ENCODE data around the gene SCG5. TPM values are rescaled to one million over a fixed set of nuclear protein-coding genes. Genes with fewer than 3 reads are reported as not detected.

Gene SCG5
- total and polyA plus RNA-seq, 10 of the 15 experiments (the other 5 are each of a cell fraction or from before 2014, with no cell fraction given), result 0.13 to 0.62 (median 0.48) TPM

DNA sequence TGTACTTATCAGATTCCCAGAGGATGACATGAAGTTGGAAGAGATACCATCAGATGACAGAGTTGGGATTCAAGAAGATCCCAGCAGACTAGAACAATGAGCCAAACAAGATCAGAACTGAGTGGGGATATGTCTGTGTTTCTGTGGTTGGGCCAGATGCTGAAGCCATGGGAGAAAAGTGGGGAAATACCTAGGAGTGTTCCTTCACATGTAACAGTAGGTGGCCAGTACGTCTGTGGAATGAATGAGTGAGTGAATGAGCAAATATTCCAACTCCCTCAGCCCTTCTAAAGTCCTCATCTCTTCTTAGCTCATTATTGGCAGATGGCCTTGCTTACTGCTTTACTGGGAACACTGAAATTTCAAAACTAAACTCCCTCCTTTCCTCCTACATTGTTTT, 44.1 kb downstream of the SCG5 start (continued):
- TF ChIP-seq TCF12 (IDR thresholded peaks at IDR 0.05; ENCODE audit: low read depth, low read length), result no peak
- no peak for TF ChIP-seq NR2C1 (IDR thresholded peaks at IDR 0.05)
- no peak for TF ChIP-seq HDAC6 (IDR thresholded peaks at IDR 0.05; ENCODE audit: unreplicated experiment)
- TF ChIP-seq, protein P1, sequence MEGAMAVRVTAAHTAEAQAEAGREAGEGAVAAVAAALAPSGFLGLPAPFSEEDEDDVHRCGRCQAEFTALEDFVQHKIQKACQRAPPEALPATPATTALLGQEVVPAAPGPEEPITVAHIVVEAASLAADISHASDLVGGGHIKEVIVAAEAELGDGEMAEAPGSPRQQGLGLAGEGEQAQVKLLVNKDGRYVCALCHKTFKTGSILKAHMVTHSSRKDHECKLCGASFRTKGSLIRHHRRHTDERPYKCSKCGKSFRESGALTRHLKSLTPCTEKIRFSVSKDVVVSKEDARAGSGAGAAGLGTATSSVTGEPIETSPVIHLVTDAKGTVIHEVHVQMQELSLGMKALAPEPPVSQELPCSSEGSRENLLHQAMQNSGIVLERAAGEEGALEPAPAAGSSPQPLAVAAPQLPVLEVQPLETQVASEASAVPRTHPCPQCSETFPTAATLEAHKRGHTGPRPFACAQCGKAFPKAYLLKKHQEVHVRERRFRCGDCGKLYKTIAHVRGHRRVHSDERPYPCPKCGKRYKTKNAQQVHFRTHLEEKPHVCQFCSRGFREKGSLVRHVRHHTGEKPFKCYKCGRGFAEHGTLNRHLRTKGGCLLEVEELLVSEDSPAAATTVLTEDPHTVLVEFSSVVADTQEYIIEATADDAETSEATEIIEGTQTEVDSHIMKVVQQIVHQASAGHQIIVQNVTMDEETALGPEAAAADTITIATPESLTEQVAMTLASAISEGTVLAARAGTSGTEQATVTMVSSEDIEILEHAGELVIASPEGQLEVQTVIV (IDR thresholded peaks at IDR 0.05; ENCODE audit: borderline replicate concordance, partially characterized antibody), result no peak

DNA sequence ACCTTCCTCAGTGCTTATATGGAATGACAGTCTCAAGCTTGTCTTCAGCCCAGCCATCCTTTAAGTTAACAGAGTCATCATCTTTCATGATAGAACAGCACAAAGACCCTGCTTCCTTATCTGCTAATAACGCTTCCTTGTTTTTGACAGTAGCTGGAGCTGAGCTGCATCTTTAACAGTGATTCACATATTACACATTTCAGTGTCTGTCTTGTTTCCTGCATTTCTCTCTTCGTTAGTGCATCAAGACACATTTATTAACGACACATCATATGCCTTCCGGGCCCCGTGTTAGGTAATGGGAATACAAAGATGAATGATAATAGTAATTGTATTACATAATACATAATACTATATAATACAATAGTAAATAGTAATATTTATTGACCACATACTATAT, 46.0 kb downstream of the SCG5 start:
- 95% methylated on average over 5 of the region's 5 CpGs for WGBS (ENCODE audit: insufficient coverage, insufficient replicate concordance, low lambda C conversion rate, missing lambda C conversion rate)
- H2AFZ ChIP-seq (ENCODE audit: control insufficient read depth, low read depth, low read length), result no peak overlapping the region
- ChIA-PET POLR2A (no interaction called here), CTCF (interaction anchor here (1.4 kb wide), 1 partner anchor 25 kb away, joined by 6 read pairs; no protein-coding TSS in a partner anchor), SMC1A (ENCODE audit: uncharacterized antibody, unreplicated experiment) (interaction anchor here (1.1 kb wide), 1 partner anchor 156 kb away, joined by 3 read pairs; no protein-coding TSS in a partner anchor), RAD21 (ENCODE audit: unreplicated experiment) (no interaction called here)
- no TSS peak for BruUV-seq (replicated peaks)
- peaks cover 3% of the 10 kb centered on the region; the same call in 1 of the 2 replicates for H3K4me1 ChIP-seq (ENCODE audit: control insufficient read depth, insufficient read depth, low read length)
- no peaks in the 10 kb centered on the region for H3K9me3 ChIP-seq (replicated peaks; ENCODE audit: control insufficient read depth, insufficient read depth, low read length)
- H3K36me3 ChIP-seq (ENCODE audit: control insufficient read depth in 2 of 2, insufficient read depth in 2 of 2, low read length in 1 of 2), result no peaks in the 10 kb centered on the region
- intact Hi-C loops (cut with micrococcal nuclease; ENCODE audit: unreplicated experiment) (loop anchor here (10.0 kb wide), 1 partner anchor 57 kb away; no protein-coding TSS in a partner anchor), in situ Hi-C loops (cut with MboI) (no loop called here)
- no peak overlapping the region for H3K4me3 ChIP-seq
- DNase-seq (ENCODE audit: low read depth, low spot score) (no peak), ATAC-seq (no peak), FAIRE-seq (no peak)
- H3K9ac ChIP-seq (ENCODE audit: control insufficient read depth, insufficient read depth, low read length), result no peak overlapping the region
- no peak overlapping the region for H3K4me2 ChIP-seq (ENCODE audit: control insufficient read depth, insufficient read depth)
- H4K20me1 ChIP-seq (ENCODE audit: control insufficient read depth, insufficient read depth), result no peaks in the 10 kb centered on the region
- no peaks in the 10 kb centered on the region for H3K79me2 ChIP-seq (ENCODE audit: control insufficient read depth, insufficient read depth, low read length)
- no peaks in the 10 kb centered on the region; a peak in 1 of 4 replicates for H3K27me3 ChIP-seq (replicated peaks in 1 of 2; ENCODE audit: control insufficient read depth in 2 of 2, insufficient read depth in 2 of 2, low read length in 1 of 2)
- H3K27ac ChIP-seq (ENCODE audit: control insufficient read depth, insufficient read depth), result no peak overlapping the region
- TF ChIP-seq ETV6 (conservative IDR thresholded peaks at IDR 0.05 in 1 of 2, IDR thresholded peaks at IDR 0.05 in 1 of 2; ENCODE audit: borderline replicate concordance in 1 of 2, low read depth in 1 of 2) (no peak), SIX5 (IDR thresholded peaks at IDR 0.05; ENCODE audit: low read depth, low read length, severe bottlenecking) (no peak), PAX8 (IDR thresholded peaks at IDR 0.05) (no peak), ZNF207 (IDR thresholded peaks at IDR 0.05; ENCODE audit: borderline replicate concordance) (no peak), TCF7 (IDR thresholded peaks at IDR 0.05; ENCODE audit: borderline replicate concordance) (no peak), CBX5 (IDR thresholded peaks at IDR 0.05; ENCODE audit: low read depth) (no peak), EP300 (IDR thresholded peaks at IDR 0.05; ENCODE audit: borderline replicate concordance in 1 of 2, control insufficient read depth in 1 of 2, low read depth in 2 of 2, low read length in 2 of 2) (no peak), SUZ12 (IDR thresholded peaks at IDR 0.05; ENCODE audit: unreplicated experiment) (no peak), CBFB (IDR thresholded peaks at IDR 0.05; ENCODE audit: low read depth) (no peak)
- TF ChIP-seq, protein P2, sequence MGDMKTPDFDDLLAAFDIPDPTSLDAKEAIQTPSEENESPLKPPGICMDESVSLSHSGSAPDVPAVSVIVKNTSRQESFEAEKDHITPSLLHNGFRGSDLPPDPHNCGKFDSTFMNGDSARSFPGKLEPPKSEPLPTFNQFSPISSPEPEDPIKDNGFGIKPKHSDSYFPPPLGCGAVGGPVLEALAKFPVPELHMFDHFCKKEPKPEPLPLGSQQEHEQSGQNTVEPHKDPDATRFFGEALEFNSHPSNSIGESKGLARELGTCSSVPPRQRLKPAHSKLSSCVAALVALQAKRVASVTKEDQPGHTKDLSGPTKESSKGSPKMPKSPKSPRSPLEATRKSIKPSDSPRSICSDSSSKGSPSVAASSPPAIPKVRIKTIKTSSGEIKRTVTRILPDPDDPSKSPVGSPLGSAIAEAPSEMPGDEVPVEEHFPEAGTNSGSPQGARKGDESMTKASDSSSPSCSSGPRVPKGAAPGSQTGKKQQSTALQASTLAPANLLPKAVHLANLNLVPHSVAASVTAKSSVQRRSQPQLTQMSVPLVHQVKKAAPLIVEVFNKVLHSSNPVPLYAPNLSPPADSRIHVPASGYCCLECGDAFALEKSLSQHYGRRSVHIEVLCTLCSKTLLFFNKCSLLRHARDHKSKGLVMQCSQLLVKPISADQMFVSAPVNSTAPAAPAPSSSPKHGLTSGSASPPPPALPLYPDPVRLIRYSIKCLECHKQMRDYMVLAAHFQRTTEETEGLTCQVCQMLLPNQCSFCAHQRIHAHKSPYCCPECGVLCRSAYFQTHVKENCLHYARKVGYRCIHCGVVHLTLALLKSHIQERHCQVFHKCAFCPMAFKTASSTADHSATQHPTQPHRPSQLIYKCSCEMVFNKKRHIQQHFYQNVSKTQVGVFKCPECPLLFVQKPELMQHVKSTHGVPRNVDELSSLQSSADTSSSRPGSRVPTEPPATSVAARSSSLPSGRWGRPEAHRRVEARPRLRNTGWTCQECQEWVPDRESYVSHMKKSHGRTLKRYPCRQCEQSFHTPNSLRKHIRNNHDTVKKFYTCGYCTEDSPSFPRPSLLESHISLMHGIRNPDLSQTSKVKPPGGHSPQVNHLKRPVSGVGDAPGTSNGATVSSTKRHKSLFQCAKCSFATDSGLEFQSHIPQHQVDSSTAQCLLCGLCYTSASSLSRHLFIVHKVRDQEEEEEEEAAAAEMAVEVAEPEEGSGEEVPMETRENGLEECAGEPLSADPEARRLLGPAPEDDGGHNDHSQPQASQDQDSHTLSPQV (IDR thresholded peaks at IDR 0.05), result no peak
